Uterus (tissue), 2 donors: ENCODE data around the gene RSPO4.

Experiments used
- POLR2A ChIP-seq, 2 donors: fragments of 450-650 bp; IDR thresholded peaks; one replicate each; pipeline ENCODE4 v1.6.1; 2016; ENCODE audit warnings: antibody characterized with exemption in 2 of 2, mild to moderate bottlenecking in 1 of 2, moderate library complexity in 1 of 2
- TF ChIP-seq, protein P1 (sequence below), 4 experiments: fragments of 200-600 bp in 2 of 4; fragments of 450-650 bp in 2 of 4; sonication (generic) in 2 of 4; IDR thresholded peaks; one replicate each; pipeline ENCODE4 v1.5.1; 2016 to 2019; ENCODE audit warnings: antibody characterized with exemption in 4 of 4, mild to moderate bottlenecking in 2 of 4, moderate library complexity in 1 of 4

DNA sequence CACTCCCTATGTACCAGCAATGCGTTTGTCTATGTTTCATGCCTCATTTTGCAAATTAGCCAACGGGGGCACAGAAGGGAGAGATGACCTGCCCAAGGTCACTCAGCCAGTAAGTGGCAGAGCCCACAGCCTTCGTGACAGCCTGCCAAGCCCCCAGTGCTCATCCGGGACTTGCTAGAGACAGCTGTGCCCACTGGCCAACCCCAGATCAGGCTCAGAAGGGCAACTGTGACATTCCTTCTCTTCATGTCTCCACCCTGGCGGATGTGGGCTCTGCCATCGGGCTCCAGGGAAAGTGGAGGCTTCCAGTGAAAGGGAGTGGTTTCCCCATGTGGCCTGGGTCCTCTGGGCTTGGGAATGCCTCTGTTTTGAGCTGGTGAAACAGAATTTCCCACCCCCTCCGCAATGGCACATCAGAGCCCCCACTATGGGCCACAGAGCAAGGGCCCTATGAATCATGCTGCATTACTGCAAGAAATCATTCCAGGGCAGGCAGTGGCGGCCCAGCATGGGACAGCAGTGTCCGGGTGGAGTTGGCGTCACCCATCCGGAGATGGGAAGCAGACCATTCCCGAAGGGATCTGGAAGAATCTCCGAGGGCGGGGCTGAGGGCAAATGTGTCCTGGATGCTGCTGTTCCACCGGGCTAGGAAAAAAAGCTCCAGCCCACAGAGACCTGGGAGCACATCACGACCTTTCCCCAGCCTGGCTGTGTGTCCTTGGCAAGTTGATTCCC is 9.1 kb downstream of the RSPO4 start:
- TF ChIP-seq, protein P1, sequence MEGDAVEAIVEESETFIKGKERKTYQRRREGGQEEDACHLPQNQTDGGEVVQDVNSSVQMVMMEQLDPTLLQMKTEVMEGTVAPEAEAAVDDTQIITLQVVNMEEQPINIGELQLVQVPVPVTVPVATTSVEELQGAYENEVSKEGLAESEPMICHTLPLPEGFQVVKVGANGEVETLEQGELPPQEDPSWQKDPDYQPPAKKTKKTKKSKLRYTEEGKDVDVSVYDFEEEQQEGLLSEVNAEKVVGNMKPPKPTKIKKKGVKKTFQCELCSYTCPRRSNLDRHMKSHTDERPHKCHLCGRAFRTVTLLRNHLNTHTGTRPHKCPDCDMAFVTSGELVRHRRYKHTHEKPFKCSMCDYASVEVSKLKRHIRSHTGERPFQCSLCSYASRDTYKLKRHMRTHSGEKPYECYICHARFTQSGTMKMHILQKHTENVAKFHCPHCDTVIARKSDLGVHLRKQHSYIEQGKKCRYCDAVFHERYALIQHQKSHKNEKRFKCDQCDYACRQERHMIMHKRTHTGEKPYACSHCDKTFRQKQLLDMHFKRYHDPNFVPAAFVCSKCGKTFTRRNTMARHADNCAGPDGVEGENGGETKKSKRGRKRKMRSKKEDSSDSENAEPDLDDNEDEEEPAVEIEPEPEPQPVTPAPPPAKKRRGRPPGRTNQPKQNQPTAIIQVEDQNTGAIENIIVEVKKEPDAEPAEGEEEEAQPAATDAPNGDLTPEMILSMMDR (IDR thresholded peaks at IDR 0.05): no peak
- no peak for TF ChIP-seq POLR2A (IDR thresholded peaks at IDR 0.05)
